ENCODE measurements around the gene CCDC70.
"Not testable (repeated sequence)": the region's sequence is repeated elsewhere in the genome, so short reads cannot be mapped to it uniquely, and the experiment has no call there.

The CCDC70 gene

GRCh38 chr13:51907040-51907732 is 45.4 kb downstream of the CCDC70 start:
- Histone ChIP-seq H3K4me1 (ENCODE audit: control insufficient read depth, insufficient read depth, low read length) (no peaks in the 10 kb centered on the region), H3K27me3 (ENCODE audit: control insufficient read depth, insufficient read depth, low read length) (no peaks in the 10 kb centered on the region), H3K4me3 (ENCODE audit: low read length) (no peak overlapping the region), H3K9me3 (ENCODE audit: control insufficient read depth, insufficient read depth, low read length) (no peaks in the 10 kb centered on the region), H3K27ac (ENCODE audit: low read length) (no peak overlapping the region), H3K36me3 (ENCODE audit: control insufficient read depth, insufficient read depth, low read length) (no peaks in the 10 kb centered on the region)
- no peak for DNase-seq (ENCODE audit: low read depth, low spot score)
- no CpG with 5 or more reads among the region's 8 CpGs for WGBS (ENCODE audit: insufficient coverage, insufficient read length)

GRCh38 chr13:51909265-51909664 is 47.5 kb downstream of the CCDC70 start:
- not testable (repeated sequence) for H3K9me3 ChIP-seq (ENCODE audit: control insufficient read depth, insufficient read depth, low read length)

GRCh38 chr13:51910508-51910907 is 48.7 kb downstream of the CCDC70 start:
- no peaks in the 10 kb centered on the region for H3K9me3 ChIP-seq (ENCODE audit: control insufficient read depth, insufficient read depth, low read length)
- no peaks in the 10 kb centered on the region for H3K36me3 ChIP-seq (ENCODE audit: control insufficient read depth, insufficient read depth, low read length)
- DNase-seq (ENCODE audit: low read depth, low spot score) = no peak
- no peaks in the 10 kb centered on the region for H3K27me3 ChIP-seq (ENCODE audit: control insufficient read depth, insufficient read depth, low read length)
- H3K27ac ChIP-seq (ENCODE audit: low read length) = no peak overlapping the region
- H3K4me3 ChIP-seq (ENCODE audit: low read length) = no peak overlapping the region
- WGBS (ENCODE audit: insufficient coverage, insufficient read length) = no CpG with 5 or more reads among the region's 12 CpGs
- no peaks in the 10 kb centered on the region for H3K4me1 ChIP-seq (ENCODE audit: control insufficient read depth, insufficient read depth, low read length)

More at GRCh38 chr13:51909265-51909664, 47.5 kb downstream of the CCDC70 start:
- H3K27me3 ChIP-seq (ENCODE audit: control insufficient read depth, insufficient read depth, low read length); H3K4me3 ChIP-seq (ENCODE audit: low read length); H3K36me3 ChIP-seq (ENCODE audit: control insufficient read depth, insufficient read depth, low read length); DNase-seq (ENCODE audit: low read depth, low spot score); H3K4me1 ChIP-seq (ENCODE audit: control insufficient read depth, insufficient read depth, low read length); H3K27ac ChIP-seq (ENCODE audit: low read length): not testable (repeated sequence)
- no CpG with 5 or more reads among the region's 5 CpGs for WGBS (ENCODE audit: insufficient coverage, insufficient read length)

- Histone ChIP-seq H3K4me3 (ENCODE audit: low read length) (no peak overlapping the region), H3K36me3 (ENCODE audit: control insufficient read depth, insufficient read depth, low read length) (no peaks in the 10 kb centered on the region), H3K4me1 (ENCODE audit: control insufficient read depth, insufficient read depth, low read length) (no peaks in the 10 kb centered on the region), H3K27me3 (ENCODE audit: control insufficient read depth, insufficient read depth, low read length) (no peaks in the 10 kb centered on the region), H3K27ac (ENCODE audit: low read length) (no peak overlapping the region), H3K9me3 (ENCODE audit: control insufficient read depth, insufficient read depth, low read length) (no peaks in the 10 kb centered on the region)
- DNase-seq (ENCODE audit: low read depth, low spot score) = no peak
- no CpG with 5 or more reads among the region's 10 CpGs for WGBS (ENCODE audit: insufficient coverage, insufficient read length)
Observed at GRCh38 chr13:51912091-51912490, 50.3 kb downstream of the CCDC70 start.

GRCh38 chr13:51912511-51913225 is 50.9 kb downstream of the CCDC70 start:
- H3K27ac ChIP-seq (ENCODE audit: low read length) = no peak overlapping the region
- no peaks in the 10 kb centered on the region for H3K27me3 ChIP-seq (ENCODE audit: control insufficient read depth, insufficient read depth, low read length)
- no peaks in the 10 kb centered on the region for H3K9me3 ChIP-seq (ENCODE audit: control insufficient read depth, insufficient read depth, low read length)
- WGBS (ENCODE audit: insufficient coverage, insufficient read length) = 100% methylated on average over 1 of the region's 11 CpGs
- H3K4me1 ChIP-seq (ENCODE audit: control insufficient read depth, insufficient read depth, low read length) = no peaks in the 10 kb centered on the region
- H3K4me3 ChIP-seq (ENCODE audit: low read length) = no peak overlapping the region
- no peaks in the 10 kb centered on the region for H3K36me3 ChIP-seq (ENCODE audit: control insufficient read depth, insufficient read depth, low read length)
- DNase-seq (ENCODE audit: low read depth, low spot score) = no peak

- WGBS (ENCODE audit: insufficient coverage, insufficient read length) = no CpG with 5 or more reads among the region's 4 CpGs
- DNase-seq (ENCODE audit: low read depth, low spot score) = no peak
- no peak overlapping the region for H3K4me3 ChIP-seq (ENCODE audit: low read length)
- no peaks in the 10 kb centered on the region for H3K36me3 ChIP-seq (ENCODE audit: control insufficient read depth, insufficient read depth, low read length)
- H3K27me3 ChIP-seq (ENCODE audit: control insufficient read depth, insufficient read depth, low read length) = no peaks in the 10 kb centered on the region
- H3K27ac ChIP-seq (ENCODE audit: low read length) = no peak overlapping the region
- no peaks in the 10 kb centered on the region for H3K9me3 ChIP-seq (ENCODE audit: control insufficient read depth, insufficient read depth, low read length)
- H3K4me1 ChIP-seq (ENCODE audit: control insufficient read depth, insufficient read depth, low read length) = no peaks in the 10 kb centered on the region
Observed at GRCh38 chr13:51913421-51914136, 51.8 kb downstream of the CCDC70 start.

- no peaks in the 10 kb centered on the region for H3K36me3 ChIP-seq (ENCODE audit: control insufficient read depth, insufficient read depth, low read length)
- no peak for DNase-seq (ENCODE audit: low read depth, low spot score)
- no peak overlapping the region for H3K4me3 ChIP-seq (ENCODE audit: low read length)
- no peaks in the 10 kb centered on the region for H3K27me3 ChIP-seq (ENCODE audit: control insufficient read depth, insufficient read depth, low read length)
- no peaks in the 10 kb centered on the region for H3K4me1 ChIP-seq (ENCODE audit: control insufficient read depth, insufficient read depth, low read length)
- no peaks in the 10 kb centered on the region for H3K9me3 ChIP-seq (ENCODE audit: control insufficient read depth, insufficient read depth, low read length)
- no peak overlapping the region for H3K27ac ChIP-seq (ENCODE audit: low read length)
- no CpG with 5 or more reads among the region's 7 CpGs for WGBS (ENCODE audit: insufficient coverage, insufficient read length)
Observed at GRCh38 chr13:51914137-51914493, 52.3 kb downstream of the CCDC70 start.

All from iPS DF 6.9 (cell line).